GM21529 (cell line): ENCODE measurements around the gene TRMT11.
A peak's percentile ranks its signal among the peaks of the same experiment; 100 is the strongest.

Source experiments
- ATAC-seq: cut with Tn5 transposase; IDR thresholded peaks from one replicate; pipeline ENCODE4 v1.9.1; 2021; ENCODE audit not compliant: unreplicated experiment

The TRMT11 gene

GRCh38 chr6:126072172-126072571 lies 85.8 kb downstream of the TRMT11 start:
- ATAC-seq, result no peak

DNA sequence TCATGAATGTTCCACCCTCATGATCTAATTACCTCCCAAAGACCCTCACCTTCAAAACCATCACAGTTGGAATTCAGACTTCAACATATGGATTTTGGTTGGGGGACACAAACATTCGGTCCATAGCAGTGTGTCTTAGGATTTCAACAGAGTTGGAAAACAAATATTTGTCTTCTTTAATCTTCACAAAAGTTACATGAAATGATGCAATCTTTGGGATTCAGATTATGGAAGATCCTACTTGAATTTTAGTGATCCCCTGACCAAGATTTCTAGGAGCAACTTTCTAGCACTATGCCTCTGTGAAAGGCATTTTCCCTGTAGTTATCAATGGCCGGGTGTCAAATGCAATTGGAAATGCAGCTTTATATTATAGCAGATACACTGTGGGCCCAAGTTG lies 86.5 kb downstream of the TRMT11 start:
- no peak for ATAC-seq

DNA sequence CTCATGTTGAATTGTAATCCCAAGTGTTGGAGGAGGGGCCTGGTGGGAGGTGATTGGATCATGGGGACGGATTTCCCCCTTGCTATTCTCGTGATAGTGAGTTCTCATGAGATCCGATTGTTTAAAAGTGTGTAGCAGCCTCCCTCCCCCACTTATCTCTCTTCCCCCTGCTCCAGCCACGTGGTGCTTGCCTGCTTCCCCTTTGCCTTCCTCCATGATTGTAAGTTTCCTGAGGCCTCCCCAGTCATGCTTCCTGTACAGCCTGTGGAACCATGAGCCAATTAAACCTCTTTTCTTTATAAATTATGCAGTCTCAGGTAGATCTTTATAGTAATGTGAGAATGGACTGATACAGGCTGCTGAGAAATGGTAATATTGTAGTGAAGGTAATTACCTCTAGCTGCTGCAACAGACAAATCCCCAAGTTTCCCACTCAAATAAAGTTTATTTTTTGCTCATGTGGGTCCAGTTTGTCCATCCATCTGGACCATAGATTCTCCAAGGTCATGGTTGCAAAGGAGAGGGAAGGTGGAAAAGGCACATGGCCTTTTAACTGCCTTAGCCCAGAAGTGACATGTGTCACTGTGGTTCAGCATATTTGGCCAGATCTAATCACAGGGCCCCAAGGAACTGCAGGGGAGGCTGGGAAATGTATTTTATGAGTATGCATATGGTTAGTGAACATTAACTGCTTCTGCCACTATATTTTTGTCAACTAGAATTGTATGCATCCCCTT lies 89.2 kb downstream of the TRMT11 start:
- ATAC-seq, result no peak

- ATAC-seq, result no peak
Measured at GRCh38 chr6:126076992-126077664, 90.8 kb downstream of the TRMT11 start.

DNA sequence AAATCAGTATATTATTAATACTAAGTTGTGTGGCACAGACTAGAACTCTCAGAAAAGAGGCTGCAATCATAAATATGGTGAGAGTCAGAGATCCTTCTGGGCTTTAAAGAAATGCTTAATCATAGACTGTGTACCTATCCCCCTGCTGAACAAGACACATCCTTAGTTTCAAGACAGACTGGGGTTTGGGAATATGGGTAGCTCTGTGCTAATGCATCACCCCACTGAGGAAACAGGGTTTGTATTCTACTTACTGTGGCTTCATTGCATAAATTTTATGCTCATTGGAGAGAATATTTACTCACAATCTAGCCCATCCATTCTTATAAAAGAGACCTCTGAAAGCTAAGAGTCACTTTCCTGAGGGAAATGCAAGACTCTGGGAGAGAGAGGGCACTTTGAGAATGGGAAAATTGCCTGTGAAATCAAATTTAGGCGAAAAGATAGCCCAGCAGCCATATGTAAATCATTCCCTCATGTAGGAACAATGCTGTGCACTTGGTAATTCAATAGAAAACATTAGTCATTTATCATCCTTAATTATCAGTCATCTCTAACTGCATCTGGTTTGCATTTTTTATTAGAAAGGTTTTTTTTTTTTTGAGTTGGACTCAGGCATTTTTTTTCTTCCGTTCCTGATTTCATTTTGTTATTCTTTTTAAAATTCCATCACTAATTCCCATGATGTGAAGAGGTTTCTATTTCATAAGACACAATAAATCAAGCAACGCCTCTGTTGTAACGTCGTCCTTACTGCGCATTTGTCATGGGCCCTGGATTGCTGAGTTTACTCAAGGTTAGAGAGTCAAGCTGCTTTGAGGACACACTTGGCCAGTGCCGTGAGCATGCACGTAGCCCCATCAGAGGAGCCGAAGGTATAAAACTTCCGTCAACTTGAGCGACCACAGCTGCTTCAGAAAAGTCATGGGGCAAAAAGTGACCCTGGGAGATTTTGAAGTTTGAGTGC lies 91.8 kb downstream of the TRMT11 start:
- no peak for ATAC-seq

GRCh38 chr6:126083875-126084274 lies 97.5 kb downstream of the TRMT11 start:
- no peak for ATAC-seq

GRCh38 chr6:126086560-126086959 lies 100.2 kb downstream of the TRMT11 start:
- ATAC-seq, result peak; percentile 76
